Head of caudate nucleus (tissue), 42 donors: ENCODE results near the gene SERP2.

ENCODE experiments used
- DNase-seq, 42 donors: peaks; one replicate each; pipeline versions ENCODE4 v3.0.0 to v3.0.0-alpha.2; 2020 to 2021; ENCODE audit warnings: mixed read lengths in 7 of 42
- intact Hi-C: fragments of 100-400 bp; cut with DNase I; formaldehyde crosslinking; loops from one replicate; pipeline ENCODE4 v1.15.0; 2022

SERP2 gene

DNA sequence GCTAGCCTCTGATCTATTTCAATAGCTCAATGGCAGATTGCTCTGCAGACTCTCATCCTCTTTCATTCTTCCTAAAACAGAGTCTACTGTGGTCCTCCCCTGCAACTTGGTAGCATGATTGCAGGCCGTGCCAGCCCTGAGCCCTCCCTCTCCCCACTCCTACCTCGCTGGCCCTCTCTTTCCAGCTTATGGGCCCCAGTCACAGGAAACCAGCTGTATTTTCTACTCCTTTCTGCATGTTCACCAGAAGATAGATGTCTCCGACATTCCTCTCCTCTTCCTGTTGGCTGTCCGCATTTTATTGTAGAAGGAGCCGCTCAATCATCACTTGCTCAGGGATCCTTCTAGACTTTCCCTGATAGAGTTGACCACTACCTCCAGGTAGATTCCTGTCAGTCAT is 50.2 kb downstream of the SERP2 start:
- intact Hi-C loops: no loop called here
- peak in 2 of 42 donors; percentile 7 to 38 for DNase-seq

DNA sequence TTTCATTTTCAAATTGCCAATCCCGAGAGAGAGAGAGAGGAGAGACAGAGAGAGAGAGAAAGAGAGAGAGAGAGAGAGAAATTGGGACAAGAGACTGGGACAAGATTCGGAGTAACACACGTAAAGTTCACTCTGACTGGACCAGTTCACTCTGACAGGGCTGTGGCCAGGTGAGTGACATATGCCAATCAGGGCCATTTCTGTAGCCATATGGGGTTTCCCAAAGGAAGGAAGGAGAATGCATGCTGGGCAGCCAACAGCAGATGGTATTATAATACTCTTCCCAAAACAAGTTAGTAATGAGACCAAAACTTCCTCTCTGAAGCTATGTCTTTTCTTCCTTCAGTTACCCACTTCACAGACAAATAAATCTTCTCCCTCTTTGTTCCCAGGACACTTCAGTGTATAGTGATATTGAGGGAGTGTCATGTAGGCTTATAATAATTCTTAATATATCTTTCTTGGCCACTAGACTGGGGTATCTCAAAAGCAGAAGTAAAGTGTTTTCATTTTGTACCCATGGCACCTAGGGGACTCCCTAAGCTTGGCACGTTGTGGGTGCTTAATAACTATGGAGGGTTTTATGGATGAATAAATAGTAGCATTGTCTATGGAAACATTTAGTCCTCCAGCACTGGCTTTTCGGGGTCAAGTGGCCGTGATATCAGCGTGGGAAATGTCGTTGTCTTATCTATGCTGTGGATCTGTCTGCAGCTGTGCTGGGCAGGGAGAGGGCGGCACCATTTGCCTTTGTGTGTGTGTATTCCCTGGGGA is 51.6 kb downstream of the SERP2 start:
- DNase-seq: peak in 5 of 42 donors; percentile 8 to 39 (median 22)
- intact Hi-C loops: no loop called here

DNA sequence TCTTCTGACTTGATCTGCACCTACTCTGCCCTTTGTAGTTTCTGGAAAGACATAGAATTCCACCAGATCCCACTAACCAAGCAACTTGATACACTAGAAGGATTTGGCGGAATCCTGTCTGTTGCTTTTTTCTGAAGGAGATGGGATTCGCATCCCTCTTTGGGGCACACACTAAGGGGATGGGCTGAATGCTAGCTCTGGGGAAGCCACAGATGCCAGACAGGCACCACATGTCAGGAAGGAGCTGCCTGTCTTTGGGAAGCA is 52.1 kb downstream of the SERP2 start:
- intact Hi-C loops: no loop called here

DNA sequence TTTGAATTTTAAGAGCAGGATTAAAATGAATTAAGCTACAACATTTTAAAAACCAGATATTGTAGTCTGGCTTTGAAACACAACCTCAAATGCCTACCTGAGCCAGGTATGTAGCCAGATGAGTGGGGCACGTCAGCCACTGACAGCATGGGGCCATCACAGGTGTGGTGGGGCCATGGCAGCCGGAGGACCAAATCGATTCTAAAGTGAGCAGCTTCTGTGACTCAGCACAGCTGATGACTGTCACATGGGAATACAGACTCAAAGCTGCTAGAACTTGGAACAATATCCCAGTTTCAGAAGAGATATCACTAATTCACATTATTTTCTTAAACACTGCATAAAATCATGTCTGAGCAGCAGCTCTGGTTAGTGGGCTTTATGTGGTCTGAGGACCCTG is 52.8 kb downstream of the SERP2 start:
- intact Hi-C loops: no loop called here
- peak in 9 of 42 donors; percentile 24 to 62 (median 32) for DNase-seq

More for the DNA sequence above, 52.1 kb downstream of the SERP2 start:
- peak in 3 of 42 donors; percentile 9 to 27 (median 13) for DNase-seq

DNA sequence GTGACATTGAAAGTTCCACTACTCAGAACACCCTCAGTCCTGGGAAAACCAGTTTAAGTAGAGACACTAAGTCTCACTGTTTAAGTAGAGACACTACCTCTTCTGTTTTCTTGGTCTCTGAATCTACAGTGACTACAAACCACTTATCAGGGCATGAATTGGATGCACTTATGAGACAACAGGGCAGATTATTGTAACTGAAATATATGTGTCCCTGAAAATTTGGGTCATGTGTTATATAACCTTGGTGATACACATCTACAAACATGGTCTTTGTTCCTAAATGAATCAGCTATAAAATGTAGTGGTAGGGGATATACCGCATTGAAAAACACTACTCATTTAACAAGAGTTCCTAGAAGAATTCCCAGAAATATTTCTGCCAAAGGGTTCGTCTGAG is 55.7 kb downstream of the SERP2 start:
- DNase-seq: peak in 1 of 42 donors; percentile 4
- intact Hi-C loops: no loop called here

DNA sequence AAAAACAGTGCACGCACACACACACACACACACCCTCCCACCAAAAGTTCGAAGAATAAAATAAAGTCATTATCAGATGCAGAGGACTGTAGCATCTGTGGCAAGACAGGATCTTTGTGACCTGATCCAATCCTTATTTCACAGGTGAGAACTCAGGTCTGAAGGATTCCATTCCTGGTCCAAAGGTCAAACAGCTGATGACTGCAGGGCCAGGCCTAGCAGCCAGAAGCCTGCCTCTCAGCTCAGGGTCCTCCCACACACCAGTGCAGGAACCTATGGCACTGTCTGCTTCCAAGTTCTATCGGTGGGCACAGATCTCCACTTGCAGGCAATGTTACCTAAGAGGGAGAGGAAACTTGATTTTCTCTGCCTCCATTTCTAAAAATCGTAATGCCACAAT is 57.5 kb downstream of the SERP2 start:
- DNase-seq: peak in 1 of 42 donors; percentile 18
- intact Hi-C loops: loop anchor here (10.0 kb wide), 1 partner anchor 186 kb away; no protein-coding TSS in a partner anchor

GRCh38 chr13:44432650-44433049 is 59.0 kb downstream of the SERP2 start:
- intact Hi-C loops: loop anchor here (10.0 kb wide), 1 partner anchor 188 kb away; no protein-coding TSS in a partner anchor
- DNase-seq: peak in 2 of 42 donors; percentile 37 to 61

- intact Hi-C loops: loop anchor here (2.0 to 10.0 kb wide), 2 partner anchors 59 to 189 kb away; no protein-coding TSS in a partner anchor
- peak; percentile 32 to 83 (median 65) for DNase-seq
These were observed 60.5 kb downstream of the SERP2 start for GRCh38 chr13:44433863-44434765.

DNA sequence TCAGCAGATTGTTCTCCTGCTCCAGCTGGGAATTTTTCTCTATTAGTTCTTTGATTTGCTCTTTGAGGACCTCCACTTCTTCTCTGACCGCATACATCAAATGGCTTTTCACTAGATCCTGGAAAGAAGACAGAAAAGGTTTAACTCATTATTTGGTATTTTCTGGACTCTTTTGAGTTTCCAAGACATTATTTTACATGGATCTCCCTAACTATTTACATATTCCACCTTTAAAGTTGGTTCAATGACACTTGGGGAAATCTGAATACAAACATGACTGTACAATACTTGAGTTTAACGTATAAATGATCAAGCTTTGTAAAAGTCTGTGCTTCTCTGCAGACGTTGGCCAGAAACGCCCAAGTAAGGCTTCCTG is 61.1 kb downstream of the SERP2 start:
- DNase-seq: no peak
- intact Hi-C loops: loop anchor here (2.0 to 10.0 kb wide), 5 partner anchors 60 to 527 kb away; no protein-coding TSS in a partner anchor

DNA sequence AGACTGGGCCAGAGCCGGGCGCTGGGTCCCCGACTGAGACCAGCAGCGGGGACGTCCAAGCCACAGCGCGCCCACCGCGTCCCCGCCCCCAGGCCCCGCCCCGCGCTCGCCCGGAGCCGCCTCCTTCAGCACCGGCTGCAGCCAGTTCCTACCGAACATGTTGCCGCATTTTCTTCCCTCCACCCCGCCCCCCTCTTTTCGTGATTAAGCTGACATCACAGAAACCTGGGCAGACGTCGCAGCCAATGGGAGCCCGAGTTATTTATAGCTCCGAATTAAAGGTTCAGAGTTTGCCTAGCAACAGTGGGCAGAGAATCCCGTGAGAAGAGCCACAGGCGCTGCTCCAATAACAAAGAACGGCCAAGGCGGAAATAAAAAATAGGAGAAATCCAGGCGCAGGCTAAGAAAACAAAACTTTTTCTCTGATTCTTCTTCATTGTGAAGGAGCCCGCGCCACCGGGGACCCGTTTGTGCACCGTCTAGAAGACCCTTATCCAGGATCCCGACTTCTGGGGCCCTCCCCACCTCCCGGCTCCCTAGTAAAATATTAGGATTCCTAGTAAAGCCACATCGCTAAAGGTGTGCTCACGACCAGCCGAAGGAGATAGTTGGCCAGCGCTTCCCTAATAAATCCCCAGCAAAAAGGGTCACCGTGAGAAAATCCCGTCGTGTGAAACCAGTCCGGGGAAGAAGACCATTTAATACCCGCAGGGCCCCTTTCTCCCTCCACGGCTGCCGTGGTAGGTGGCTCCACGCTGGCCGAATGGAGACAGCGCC is 61.7 kb downstream of the SERP2 start:
- intact Hi-C loops: loop anchor here (2.0 to 10.0 kb wide), 5 partner anchors 61 to 528 kb away; no protein-coding TSS in a partner anchor
- peak; percentile 85 to 98 (median 93) for DNase-seq

DNA sequence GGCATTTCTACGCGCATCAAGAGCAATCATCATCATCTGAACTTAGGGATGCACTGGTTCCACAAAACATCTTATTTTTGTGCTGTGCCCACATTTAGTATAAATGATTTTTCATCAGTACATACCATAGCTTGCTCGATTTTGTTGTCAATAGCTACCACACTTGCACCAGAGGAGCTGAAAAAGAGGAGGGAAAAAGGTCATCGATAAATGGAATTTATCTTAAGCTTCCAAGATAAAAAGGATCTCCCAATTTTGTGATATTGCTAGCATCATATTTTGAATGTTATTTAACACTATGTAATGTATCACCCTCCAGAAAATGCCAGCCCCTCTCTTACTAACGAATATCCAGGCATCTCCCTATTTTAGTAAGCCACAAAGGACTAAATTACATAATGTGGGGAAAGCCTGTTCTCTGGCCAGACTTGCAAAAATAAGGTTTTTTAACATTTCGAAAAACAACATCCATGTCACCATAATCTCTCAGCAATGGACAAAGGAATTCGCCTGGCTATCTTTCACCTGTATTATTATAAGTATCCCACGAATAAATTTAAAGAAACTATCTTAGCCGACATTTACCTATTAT is 62.4 kb downstream of the SERP2 start:
- DNase-seq: no peak

DNA sequence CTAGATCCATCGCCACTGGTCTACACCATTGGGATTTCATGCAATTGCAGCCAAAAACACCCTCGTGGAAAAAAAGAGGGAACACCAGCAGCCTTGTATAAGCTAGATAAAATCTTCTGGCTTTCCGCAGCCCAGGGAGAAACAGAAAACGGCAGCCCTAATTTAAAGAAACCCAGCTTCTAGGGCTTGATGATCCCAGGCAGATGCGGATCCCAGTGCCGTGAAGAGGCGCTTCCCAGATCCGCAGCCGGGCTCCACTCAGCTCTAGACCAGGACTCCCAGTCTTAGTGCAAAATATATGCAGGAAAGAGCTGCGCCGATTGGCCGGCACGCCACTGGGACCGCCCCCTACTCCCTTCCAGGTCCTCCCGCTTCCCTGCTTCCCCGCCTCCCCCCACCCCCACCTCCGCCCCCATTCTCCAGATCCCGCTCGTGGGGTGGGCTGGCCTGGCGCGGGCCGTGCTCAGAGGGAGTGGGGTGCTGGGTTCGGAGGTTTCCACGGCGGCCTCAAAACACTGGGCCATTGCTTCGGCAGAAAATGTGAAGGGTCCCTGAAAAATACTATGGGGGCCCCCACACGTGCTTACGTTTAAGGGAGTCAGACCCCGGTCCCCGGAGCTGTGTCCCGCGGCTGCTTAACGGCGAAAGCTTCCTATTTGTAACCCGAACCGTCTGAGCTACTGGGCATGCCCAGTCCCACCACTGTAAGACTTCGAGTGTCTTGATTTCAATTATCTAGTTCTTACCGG is 63.1 kb downstream of the SERP2 start:
- peak; percentile 95 to 99 (median 98) for DNase-seq
- intact Hi-C loops: loop anchor here (5.0 to 10.0 kb wide), 4 partner anchors 192 to 529 kb away; no protein-coding TSS in a partner anchor

More for the DNA sequence above, 62.4 kb downstream of the SERP2 start:
- intact Hi-C loops: loop anchor here (2.0 to 10.0 kb wide), 5 partner anchors 61 to 529 kb away; no protein-coding TSS in a partner anchor

GRCh38 chr13:44437356-44438233 is 64.0 kb downstream of the SERP2 start:
- no peak for DNase-seq
- intact Hi-C loops: loop anchor here (5.0 to 10.0 kb wide), 4 partner anchors 193 to 530 kb away; no protein-coding TSS in a partner anchor

GRCh38 chr13:44438234-44438579 is 64.6 kb downstream of the SERP2 start:
- DNase-seq: no peak
- intact Hi-C loops: loop anchor here (5.0 to 10.0 kb wide), 4 partner anchors 193 to 531 kb away; no protein-coding TSS in a partner anchor

GRCh38 chr13:44439452-44440024 is 65.9 kb downstream of the SERP2 start:
- intact Hi-C loops: loop anchor here (5.0 to 10.0 kb wide), 4 partner anchors 195 to 532 kb away; no protein-coding TSS in a partner anchor
- DNase-seq: no peak

- DNase-seq: no peak
- intact Hi-C loops: no loop called here
These were observed 66.5 kb downstream of the SERP2 start for GRCh38 chr13:44440046-44440608.
